IMR-90 (cell line): Measurements from ENCODE around the gene P2RX5. TPM values are rescaled to one million over a fixed set of nuclear protein-coding genes. Genes with fewer than 3 reads are reported as not detected.

Source experiments
- ATAC-seq: fragments of 200-7000 bp; cut with Tn5 transposase; 2 replicates; pipeline ENCODE4 v1.9.1; 2020; ENCODE audit warnings: low read depth, mild to moderate bottlenecking, moderate library complexity
- BruUV-seq: library from RNA; stranded (reverse); fragments of 400-500 nt; replicated peaks from 2 replicates; lab custom pipeline; 2021; lab: Mats Ljungman, UMichigan
- CTCF ChIA-PET: fragments of 300-600 bp; formaldehyde crosslinking; extraction: SDS; loops from one replicate; lab custom pipeline; 2021; ENCODE audit warnings: antibody characterized with exemption; lab: Yijun Ruan, JAX
- POLR2A ChIA-PET: fragments of 300-600 bp; sonication (Branson Sonifier 250); formaldehyde crosslinking; loops from one replicate; lab custom pipeline; 2022; ENCODE audit warnings: antibody characterized with exemption; ENCODE audit not compliant: unreplicated experiment; lab: Charles Lee
- DNase-seq: peaks from one replicate; pipeline ENCODE4 v3.0.0; 2013
- H2AFZ ChIP-seq: replicated peaks from 2 replicates; pipeline ENCODE3; 2013; ENCODE audit warnings: low read length, mild to moderate bottlenecking; ENCODE audit not compliant: poor library complexity
- H2AK5ac ChIP-seq: 2 replicates; pipeline ENCODE4 v1.6.1; 2013; ENCODE audit warnings: low read depth, low read length, inconsistent platforms
- H2AK9ac ChIP-seq: replicated peaks from 2 replicates; pipeline ENCODE3; 2013; ENCODE audit warnings: mild to moderate bottlenecking, low read depth, low read length, moderate library complexity; ENCODE audit not compliant: poor library complexity
- H2BK120ac ChIP-seq: 2 replicates; pipeline ENCODE4 v1.6.1; 2013; ENCODE audit warnings: low read depth, low read length, inconsistent platforms
- H2BK15ac ChIP-seq: 3 replicates; pipeline ENCODE4 v1.6.1; 2013; ENCODE audit warnings: low read depth, low read length, inconsistent platforms
- H2BK20ac ChIP-seq: 2 replicates; pipeline ENCODE4 v1.6.1; 2013; ENCODE audit warnings: low read depth, mild to moderate bottlenecking, inconsistent platforms, low read length, moderate library complexity
- H2BK5ac ChIP-seq: 2 replicates; pipeline ENCODE4 v1.6.1; 2013; ENCODE audit warnings: mild to moderate bottlenecking, low read depth, low read length, inconsistent platforms; ENCODE audit not compliant: poor library complexity, severe bottlenecking
- H3K14ac ChIP-seq: replicated peaks from 2 replicates; pipeline ENCODE4 v1.6.1; 2013; ENCODE audit warnings: low read depth, low read length, inconsistent platforms
- H3K18ac ChIP-seq: 2 replicates; pipeline ENCODE4 v1.6.1; 2013; ENCODE audit warnings: low read depth, low read length, control low read depth
- H3K23ac ChIP-seq: 2 replicates; pipeline ENCODE4 v1.6.1; 2013; ENCODE audit warnings: low read depth, low read length, inconsistent platforms
- H3K27ac ChIP-seq: 2 replicates; pipeline ENCODE4 v1.5.1; 2013; ENCODE audit warnings: mild to moderate bottlenecking, control low read depth, low read length; ENCODE audit not compliant: insufficient read depth
- H3K27me3 ChIP-seq: 2 replicates; pipeline ENCODE4 v1.6.1; 2013; ENCODE audit warnings: low read length; ENCODE audit not compliant: control insufficient read depth, insufficient read depth
- H3K36me3 ChIP-seq: 2 replicates; pipeline ENCODE4 v1.6.1; 2013; ENCODE audit warnings: low read length, mixed read lengths; ENCODE audit not compliant: control insufficient read depth, insufficient read depth
- H3K4ac ChIP-seq: 2 replicates; pipeline ENCODE4 v1.6.1; 2013; ENCODE audit warnings: low read depth, low read length, inconsistent platforms
- H3K4me1 ChIP-seq: 2 replicates; pipeline ENCODE4 v1.6.1; 2013; ENCODE audit warnings: low read length, mixed read lengths; ENCODE audit not compliant: control insufficient read depth, insufficient read depth
- H3K4me2 ChIP-seq: 2 replicates; pipeline ENCODE4 v1.6.1; 2013; ENCODE audit warnings: low read depth, mild to moderate bottlenecking, control low read depth, low read length, moderate library complexity
- H3K4me3 ChIP-seq: 2 replicates; pipeline ENCODE4 v1.5.1; 2013; ENCODE audit warnings: low read depth, mild to moderate bottlenecking, control low read depth, low read length, moderate library complexity; ENCODE audit not compliant: insufficient read depth
- H3K56ac ChIP-seq: 2 replicates; pipeline ENCODE4 v1.6.1; 2013; ENCODE audit warnings: low read length, inconsistent platforms; ENCODE audit not compliant: insufficient read depth; ENCODE audit errors: extremely low read depth
- H3K79me1 ChIP-seq, 2 experiments: 2 replicates each; pipeline ENCODE4 v1.6.1; 2013; ENCODE audit warnings: low read length in 2 of 2, inconsistent platforms in 1 of 2, low read depth in 1 of 2
- H3K9ac ChIP-seq: 2 replicates; pipeline ENCODE4 v1.6.1; 2013; ENCODE audit warnings: low read depth, low read length, control low read depth
- H3K9me1 ChIP-seq: 2 replicates; pipeline ENCODE4 v1.6.1; 2013; ENCODE audit warnings: low read length, inconsistent platforms; ENCODE audit not compliant: insufficient read depth
- H3K9me3 ChIP-seq: 2 replicates; pipeline ENCODE4 v1.6.1; 2013; ENCODE audit warnings: low read length; ENCODE audit not compliant: control insufficient read depth, insufficient read depth
- H4K20me1 ChIP-seq: 2 replicates; pipeline ENCODE4 v1.6.1; 2013; ENCODE audit warnings: low read length, inconsistent platforms; ENCODE audit not compliant: insufficient read depth
- H4K5ac ChIP-seq: 2 replicates; pipeline ENCODE4 v1.6.1; 2013; ENCODE audit warnings: mild to moderate bottlenecking, low read depth, low read length, control low read depth
- H4K8ac ChIP-seq, 2 experiments: 2 replicates each; pipeline ENCODE4 v1.6.1; 2013; ENCODE audit warnings: low read depth in 2 of 2, low read length in 2 of 2, control low read depth in 1 of 2, inconsistent platforms in 1 of 2
- H4K91ac ChIP-seq: 2 replicates; pipeline ENCODE4 v1.6.1; 2013; ENCODE audit warnings: low read depth, low read length, inconsistent platforms; ENCODE audit not compliant: insufficient read depth
- BHLHE40 ChIP-seq: fragments of 150-350 bp; IDR thresholded peaks from 2 replicates; pipeline ENCODE4 v1.6.1; 2016; ENCODE audit warnings: mild to moderate bottlenecking, low read depth, low read length
- CEBPB ChIP-seq: IDR thresholded peaks from 2 replicates; pipeline ENCODE4 v1.6.1; 2012; ENCODE audit warnings: low read depth, low read length, improper control_type of control experiment
- CHD1 ChIP-seq: IDR thresholded peaks from 2 replicates; pipeline ENCODE4 v1.6.1; 2012; ENCODE audit warnings: low read depth, low read length, improper control_type of control experiment
- FOS ChIP-seq: fragments of 150-350 bp; IDR thresholded peaks from 2 replicates; pipeline ENCODE4 v1.6.1; 2016; ENCODE audit warnings: low read depth, low read length
- MAFK ChIP-seq: IDR thresholded peaks from 2 replicates; pipeline ENCODE4 v1.6.1; 2012; ENCODE audit warnings: low read depth, low read length, improper control_type of control experiment
- MAZ ChIP-seq: IDR thresholded peaks from 2 replicates; pipeline ENCODE4 v1.6.1; 2012; ENCODE audit warnings: low read depth, mild to moderate bottlenecking, low read length, improper control_type of control experiment, moderate library complexity, borderline replicate concordance
- MXI1 ChIP-seq: IDR thresholded peaks from 2 replicates; pipeline ENCODE4 v1.6.1; 2012; ENCODE audit warnings: low read depth, mild to moderate bottlenecking, low read length, moderate library complexity, borderline replicate concordance
- POLR2A ChIP-seq: IDR thresholded peaks from 2 replicates; pipeline ENCODE4 v1.6.1; 2012; ENCODE audit warnings: mild to moderate bottlenecking, low read depth, low read length
- RAD21 ChIP-seq: IDR thresholded peaks from 2 replicates; pipeline ENCODE4 v1.6.1; 2012; ENCODE audit warnings: low read length, improper control_type of control experiment
- RCOR1 ChIP-seq: IDR thresholded peaks from 2 replicates; pipeline ENCODE4 v1.6.1; 2012; ENCODE audit warnings: mild to moderate bottlenecking, low read length, improper control_type of control experiment; ENCODE audit not compliant: insufficient replicate concordance
- WGBS, 2 experiments: methylation state at CpG; one replicate each; pipeline versions ENCODE4 v1.1.5 to v1.1.7; 2013; ENCODE audit warnings: missing lambda C conversion rate in 2 of 2; ENCODE audit not compliant: insufficient read length in 1 of 2; ENCODE audit errors: extremely low coverage in 2 of 2; 5-methylcytosine and 5-hydroxymethylcytosine counted together
- dilution Hi-C: fragments of 300-500 bp; cut with HindIII; formaldehyde crosslinking; loops from one replicate; pipeline ENCODE4 v1.14.3; 2018; ENCODE audit warnings: low sequenced_read_pairs; ENCODE audit not compliant: unreplicated experiment
- in situ Hi-C: fragments of 300-500 bp; cut with MboI; formaldehyde crosslinking; loops from 3 replicates; pipeline ENCODE4 v1.14.3; 2019; ENCODE audit warnings: low sequenced_read_pairs, inconsistent platforms, mixed read lengths
- intact Hi-C: fragments of 100-400 bp; cut with micrococcal nuclease; formaldehyde crosslinking; loops from 2 replicates; pipeline ENCODE4 v1.10.0; 2022
- polyA plus RNA-seq, 3 experiments: library from polyadenylated mRNA; depleted of rRNA; stranded (reverse); fragments of >200 nt; gene quantifications; 2 replicates each; pipeline ENCODE4 v1.2.3, GENCODE V29; 2012; ENCODE audit warnings: low replicate concordance in 1 of 3
- total RNA-seq: library from RNA; depleted of rRNA; stranded (reverse); fragments of >200 nt; gene quantifications from 2 replicates; pipeline ENCODE4 v1.2.3, GENCODE V29; 2012
- TF ChIP-seq, protein P1 (sequence below): conservative IDR thresholded peaks from 2 replicates; pipeline ENCODE4 v1.5.1; 2012; ENCODE audit warnings: mild to moderate bottlenecking, low read depth, low read length, improper control_type of control experiment
- TF ChIP-seq, protein P2 (sequence below): fragments of 150-350 bp; IDR thresholded peaks from 2 replicates; pipeline ENCODE4 v1.6.1; 2017; ENCODE audit warnings: mild to moderate bottlenecking, antibody characterized with exemption, low read length, low read depth

P2RX5 gene
- total and polyA plus RNA-seq, 2 of the 4 experiments (the other 2 are of a cell fraction): 1.8 to 3.7 TPM

DNA sequence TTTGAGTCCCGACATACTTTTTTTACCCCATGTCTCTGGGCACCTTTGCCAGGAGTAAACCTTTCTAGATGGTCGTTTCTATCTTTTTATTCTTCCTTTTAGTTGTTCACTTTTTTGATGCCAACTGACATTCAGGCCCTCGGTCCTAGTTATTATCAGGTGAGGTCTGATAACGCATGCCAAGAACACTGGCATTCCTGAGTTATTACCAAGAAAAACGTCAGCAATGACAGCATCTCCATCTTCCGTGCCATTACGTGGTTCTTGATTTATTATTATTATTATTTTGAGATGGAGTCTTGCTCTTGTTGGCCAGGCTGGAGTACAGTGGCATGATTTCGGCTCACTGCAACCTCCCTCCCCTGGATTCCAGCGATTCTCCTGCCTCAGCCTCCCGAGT is 49.1 kb upstream of the P2RX5 start:
- in situ Hi-C loops: loop anchor here (25.0 kb wide), 1 partner anchor 267 kb away; no protein-coding TSS in a partner anchor
- POLR2A ChIA-PET: no interaction called here
- no peaks in the 10 kb centered on the region; the same call in 1 of the 2 replicates for H3K9me1 ChIP-seq
- DNase-seq: no peak
- H3K4me1 ChIP-seq: no peaks in the 10 kb centered on the region
- no peak overlapping the region for H2BK5ac ChIP-seq
- BruUV-seq: no TSS peak
- H3K4ac ChIP-seq: no peak overlapping the region
- no peak overlapping the region for H2AK5ac ChIP-seq
- H3K27ac ChIP-seq: no peak overlapping the region
- H3K36me3 ChIP-seq: no peaks in the 10 kb centered on the region
- TF ChIP-seq BHLHE40 (no peak), POLR2A (no peak), MXI1 (no peak), FOS (no peak), CHD1 (no peak), RCOR1 (no peak), RAD21 (no peak), MAZ (no peak), MAFK (no peak), CEBPB (no peak)
- TF ChIP-seq, protein P1, sequence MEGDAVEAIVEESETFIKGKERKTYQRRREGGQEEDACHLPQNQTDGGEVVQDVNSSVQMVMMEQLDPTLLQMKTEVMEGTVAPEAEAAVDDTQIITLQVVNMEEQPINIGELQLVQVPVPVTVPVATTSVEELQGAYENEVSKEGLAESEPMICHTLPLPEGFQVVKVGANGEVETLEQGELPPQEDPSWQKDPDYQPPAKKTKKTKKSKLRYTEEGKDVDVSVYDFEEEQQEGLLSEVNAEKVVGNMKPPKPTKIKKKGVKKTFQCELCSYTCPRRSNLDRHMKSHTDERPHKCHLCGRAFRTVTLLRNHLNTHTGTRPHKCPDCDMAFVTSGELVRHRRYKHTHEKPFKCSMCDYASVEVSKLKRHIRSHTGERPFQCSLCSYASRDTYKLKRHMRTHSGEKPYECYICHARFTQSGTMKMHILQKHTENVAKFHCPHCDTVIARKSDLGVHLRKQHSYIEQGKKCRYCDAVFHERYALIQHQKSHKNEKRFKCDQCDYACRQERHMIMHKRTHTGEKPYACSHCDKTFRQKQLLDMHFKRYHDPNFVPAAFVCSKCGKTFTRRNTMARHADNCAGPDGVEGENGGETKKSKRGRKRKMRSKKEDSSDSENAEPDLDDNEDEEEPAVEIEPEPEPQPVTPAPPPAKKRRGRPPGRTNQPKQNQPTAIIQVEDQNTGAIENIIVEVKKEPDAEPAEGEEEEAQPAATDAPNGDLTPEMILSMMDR: no peak
- TF ChIP-seq, protein P2, sequence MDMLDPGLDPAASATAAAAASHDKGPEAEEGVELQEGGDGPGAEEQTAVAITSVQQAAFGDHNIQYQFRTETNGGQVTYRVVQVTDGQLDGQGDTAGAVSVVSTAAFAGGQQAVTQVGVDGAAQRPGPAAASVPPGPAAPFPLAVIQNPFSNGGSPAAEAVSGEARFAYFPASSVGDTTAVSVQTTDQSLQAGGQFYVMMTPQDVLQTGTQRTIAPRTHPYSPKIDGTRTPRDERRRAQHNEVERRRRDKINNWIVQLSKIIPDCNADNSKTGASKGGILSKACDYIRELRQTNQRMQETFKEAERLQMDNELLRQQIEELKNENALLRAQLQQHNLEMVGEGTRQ: no peak
- dilution Hi-C loops: no loop called here
- no CpG with 5 or more reads among the region's 10 CpGs for WGBS, 2 experiments
- no peaks in the 10 kb centered on the region for H3K9me3 ChIP-seq
- no peak overlapping the region for H3K18ac ChIP-seq
- H3K79me1 ChIP-seq: no peaks in the 10 kb centered on the region
- H3K27me3 ChIP-seq: peaks cover 16% of the 10 kb centered on the region
- no peak overlapping the region for H4K5ac ChIP-seq
- no peak overlapping the region for H3K56ac ChIP-seq
- intact Hi-C loops: no loop called here
- no peak overlapping the region for H4K91ac ChIP-seq
- H3K23ac ChIP-seq: no peak overlapping the region
- no peaks in the 10 kb centered on the region for H4K20me1 ChIP-seq
- no peak overlapping the region for H2BK120ac ChIP-seq
- no peak overlapping the region for H2BK15ac ChIP-seq
- no peak overlapping the region for H3K4me3 ChIP-seq
- H2AK9ac ChIP-seq: no peak overlapping the region
- H3K14ac ChIP-seq: no peak overlapping the region
- H4K8ac ChIP-seq: no peak overlapping the region
- ATAC-seq: no peak
- H3K9ac ChIP-seq: no peak overlapping the region
- H2BK20ac ChIP-seq: no peak overlapping the region
- H3K4me2 ChIP-seq: no peak overlapping the region
- CTCF ChIA-PET: no interaction called here
- no peak overlapping the region for H2AFZ ChIP-seq
